ENCODE data around the gene ETV2. TPM values are rescaled to one million over a fixed set of nuclear protein-coding genes. Genes with fewer than 3 reads are reported as not detected.
"Not testable (repeated sequence)": the region's sequence is repeated elsewhere in the genome, so short reads cannot be mapped to it uniquely, and the experiment has no call there.

The ETV2 gene
- total RNA-seq, 1 experiment from 2014 or later = 0.73 TPM

DNA sequence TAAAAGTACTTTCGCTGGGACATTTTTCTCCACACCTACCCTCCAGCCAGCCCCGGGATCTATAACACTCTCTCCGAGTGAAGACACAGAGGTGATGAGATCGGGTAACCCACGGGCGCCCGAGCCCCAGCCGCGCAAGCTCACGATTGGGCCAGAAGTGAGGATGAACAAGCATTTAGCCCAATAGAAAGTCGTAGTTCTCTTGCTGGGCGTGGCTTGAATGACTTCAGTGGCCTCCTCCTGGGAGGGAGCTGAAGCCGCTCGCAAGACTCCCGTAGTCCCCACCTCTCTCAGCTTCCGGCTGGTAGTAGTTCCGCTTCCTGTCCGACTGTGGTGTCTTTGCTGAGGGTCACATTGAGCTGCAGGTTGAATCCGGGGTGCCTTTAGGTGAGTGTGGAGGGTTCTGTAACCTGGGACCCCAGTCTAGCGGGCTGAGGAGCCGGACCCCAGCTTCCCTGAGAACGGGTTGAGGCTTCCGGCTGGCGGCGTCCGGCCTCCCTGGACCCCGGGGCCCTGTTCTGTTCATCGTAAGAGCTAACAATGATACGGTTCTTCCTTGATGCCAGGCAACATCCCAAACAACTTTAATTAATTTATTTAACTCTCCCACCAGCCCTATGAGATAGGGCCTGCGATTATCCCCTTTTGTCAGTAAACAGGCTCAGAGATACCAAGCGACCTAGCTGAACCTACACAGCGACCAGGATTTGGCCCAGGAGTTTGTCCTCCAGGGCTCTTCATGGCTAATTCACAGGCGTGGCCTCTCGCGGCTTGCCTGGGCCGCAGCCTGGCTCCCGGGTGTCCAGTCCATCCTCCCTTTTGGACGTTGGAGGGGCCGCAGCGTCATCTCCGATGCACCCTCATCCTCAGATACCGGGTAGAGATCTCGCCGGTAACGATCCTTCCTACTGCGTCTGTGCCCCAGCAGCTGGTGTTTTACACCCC is 6.7 kb downstream of the ETV2 start, which contains the start of gene COX6B1:
COX6B1 (plus strand) TSS at position 307 of the 945 bp plus-strand sequence. CDS start 2,921 bp downstream, outside the sequence.
- intact Hi-C loops (cut with micrococcal nuclease; ENCODE audit: unreplicated experiment) = loop anchor here (10.0 kb wide), 1 partner anchor 293 kb away; the partner anchor contains the start of gene FFAR3

DNA sequence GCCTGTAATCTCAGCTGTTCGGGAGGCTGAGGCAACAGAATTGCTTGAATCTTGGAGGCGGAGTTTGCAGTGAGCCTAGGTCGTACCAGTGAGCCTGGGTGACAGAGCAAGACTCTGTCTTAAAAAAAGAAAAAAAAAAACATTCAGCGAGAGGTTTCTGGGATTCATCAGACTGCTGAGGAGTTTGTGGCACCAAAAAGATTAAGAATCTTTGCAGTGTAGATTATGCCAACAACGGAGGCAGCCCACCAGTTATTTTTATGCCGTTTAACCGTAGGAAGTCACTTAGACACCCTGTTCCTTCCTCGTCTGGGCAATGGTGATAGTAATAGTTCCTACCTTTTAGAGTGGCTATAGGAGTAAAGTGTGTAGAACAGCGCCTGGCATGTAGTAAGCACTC is 9.0 kb downstream of the ETV2 start:
- POLR2A ChIA-PET (ENCODE audit: low non-redundant PET) = interaction anchor here (0.7 kb wide), 1 partner anchor 250 kb away, joined by 7 read pairs; no protein-coding TSS in a partner anchor
- BruUV-seq (replicated peaks) = no TSS peak
- CTCF ChIA-PET = no interaction called here
- TF ChIP-seq, protein P1, sequence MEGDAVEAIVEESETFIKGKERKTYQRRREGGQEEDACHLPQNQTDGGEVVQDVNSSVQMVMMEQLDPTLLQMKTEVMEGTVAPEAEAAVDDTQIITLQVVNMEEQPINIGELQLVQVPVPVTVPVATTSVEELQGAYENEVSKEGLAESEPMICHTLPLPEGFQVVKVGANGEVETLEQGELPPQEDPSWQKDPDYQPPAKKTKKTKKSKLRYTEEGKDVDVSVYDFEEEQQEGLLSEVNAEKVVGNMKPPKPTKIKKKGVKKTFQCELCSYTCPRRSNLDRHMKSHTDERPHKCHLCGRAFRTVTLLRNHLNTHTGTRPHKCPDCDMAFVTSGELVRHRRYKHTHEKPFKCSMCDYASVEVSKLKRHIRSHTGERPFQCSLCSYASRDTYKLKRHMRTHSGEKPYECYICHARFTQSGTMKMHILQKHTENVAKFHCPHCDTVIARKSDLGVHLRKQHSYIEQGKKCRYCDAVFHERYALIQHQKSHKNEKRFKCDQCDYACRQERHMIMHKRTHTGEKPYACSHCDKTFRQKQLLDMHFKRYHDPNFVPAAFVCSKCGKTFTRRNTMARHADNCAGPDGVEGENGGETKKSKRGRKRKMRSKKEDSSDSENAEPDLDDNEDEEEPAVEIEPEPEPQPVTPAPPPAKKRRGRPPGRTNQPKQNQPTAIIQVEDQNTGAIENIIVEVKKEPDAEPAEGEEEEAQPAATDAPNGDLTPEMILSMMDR (conservative IDR thresholded peaks at IDR 0.05; ENCODE audit: low read depth, low read length) = no peak
- TF ChIP-seq EZH2 (IDR thresholded peaks at IDR 0.05; ENCODE audit: borderline replicate concordance, low read depth, low read length, poor library complexity, severe bottlenecking) = no peak
- no peaks in the 10 kb centered on the region for H3K27me3 ChIP-seq (replicated peaks; ENCODE audit: insufficient read depth, low read depth, low read length, poor library complexity)
- peaks cover 33% of the 10 kb centered on the region for H3K36me3 ChIP-seq (ENCODE audit: insufficient read depth, low read length, poor library complexity, severe bottlenecking)
- intact Hi-C loops (cut with micrococcal nuclease; ENCODE audit: unreplicated experiment) = no loop called here
- H3K4me3 ChIP-seq (ENCODE audit: low read depth, low read length, poor library complexity, severe bottlenecking) = no peak overlapping the region
- DNase-seq (ENCODE audit: low spot score) = no peak
- no peak overlapping the region for H3K27ac ChIP-seq (ENCODE audit: low read depth, low read length, poor library complexity, severe bottlenecking)
- peaks cover 4% of the 10 kb centered on the region for H3K4me1 ChIP-seq (ENCODE audit: insufficient read depth, low read length, poor library complexity, severe bottlenecking)
- no peaks in the 10 kb centered on the region for H3K9me3 ChIP-seq (ENCODE audit: low read depth, low read length, poor library complexity, severe bottlenecking)

More for the DNA sequence above, 6.7 kb downstream of the ETV2 start, which contains the start of gene COX6B1:
- Histone ChIP-seq H3K4me1 (ENCODE audit: insufficient read depth, low read length, poor library complexity, severe bottlenecking) (peaks cover 4% of the 10 kb centered on the region), H3K4me3 (ENCODE audit: low read depth, low read length, poor library complexity, severe bottlenecking) (peak within 1 kb of the TSS; percentile 79), H3K27me3 (replicated peaks; ENCODE audit: insufficient read depth, low read depth, low read length, poor library complexity) (no peaks in the 10 kb centered on the region), H3K9me3 (ENCODE audit: low read depth, low read length, poor library complexity, severe bottlenecking) (no peaks in the 10 kb centered on the region), H3K27ac (ENCODE audit: low read depth, low read length, poor library complexity, severe bottlenecking) (peak within 1 kb of the TSS; percentile 82), H3K36me3 (ENCODE audit: insufficient read depth, low read length, poor library complexity, severe bottlenecking) (peaks cover 16% of the 10 kb centered on the region)
- POLR2A ChIA-PET (ENCODE audit: low non-redundant PET) = interaction anchor here (0.7 kb wide), 1 partner anchor 89 kb away, joined by 4 read pairs; no protein-coding TSS in a partner anchor
- CTCF ChIA-PET = interaction anchor here (0.6 kb wide), 1 partner anchor 172 kb away, joined by 4 read pairs; no protein-coding TSS in a partner anchor
- TSS peak; percentile 82 for BruUV-seq (replicated peaks)
- DNase-seq (ENCODE audit: low spot score) = peak; percentile 99
- no peak for TF ChIP-seq EZH2 (IDR thresholded peaks at IDR 0.05; ENCODE audit: borderline replicate concordance, low read depth, low read length, poor library complexity, severe bottlenecking)
- TF ChIP-seq, protein P1 (conservative IDR thresholded peaks at IDR 0.05; ENCODE audit: low read depth, low read length) = no peak

DNA sequence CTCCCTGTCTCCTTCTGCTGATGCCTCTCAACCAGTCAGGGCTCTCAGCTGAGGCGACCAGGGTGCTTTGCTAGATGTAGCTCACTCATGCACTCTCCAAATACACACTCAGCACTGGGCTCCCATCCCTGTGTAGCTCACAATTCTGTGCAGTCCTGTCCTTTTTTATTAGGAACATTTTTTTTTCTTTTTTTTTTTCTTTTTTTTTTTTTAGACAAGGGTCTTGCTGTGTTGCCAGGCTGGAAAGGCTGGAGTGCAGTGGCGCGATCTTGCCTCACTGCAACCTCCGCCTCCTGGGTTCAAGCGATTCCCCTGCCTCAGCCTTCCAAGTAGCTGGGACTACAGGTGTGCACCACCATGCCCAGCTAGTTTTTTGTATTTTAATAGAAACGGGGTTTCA is 13.3 kb downstream of the ETV2 start:
- H3K27me3 ChIP-seq (replicated peaks; ENCODE audit: insufficient read depth, low read depth, low read length, poor library complexity); BruUV-seq (replicated peaks); H3K4me1 ChIP-seq (ENCODE audit: insufficient read depth, low read length, poor library complexity, severe bottlenecking); intact Hi-C loops (cut with micrococcal nuclease; ENCODE audit: unreplicated experiment); H3K4me3 ChIP-seq (ENCODE audit: low read depth, low read length, poor library complexity, severe bottlenecking); H3K9me3 ChIP-seq (ENCODE audit: low read depth, low read length, poor library complexity, severe bottlenecking); H3K27ac ChIP-seq (ENCODE audit: low read depth, low read length, poor library complexity, severe bottlenecking); CTCF ChIA-PET; DNase-seq (ENCODE audit: low spot score); POLR2A ChIA-PET (ENCODE audit: low non-redundant PET): not testable (repeated sequence)
- peaks cover 61% of the 10 kb centered on the region for H3K36me3 ChIP-seq (ENCODE audit: insufficient read depth, low read length, poor library complexity, severe bottlenecking)
